Endothelial cell of umbilical vein (primary cell): ENCODE measurements around the gene ZBTB7A. TPM values are rescaled to one million over a fixed set of nuclear protein-coding genes. Genes with fewer than 3 reads are reported as not detected.

Experiments
- BruUV-seq: library from RNA; stranded (reverse); fragments of 400-500 nt; replicated peaks from 2 replicates; lab custom pipeline; 2021; lab: Mats Ljungman, UMichigan
- CTCF ChIA-PET: fragments of 300-600, 350-600 bp; sonication (Branson Sonifier 250); formaldehyde crosslinking; loops from one replicate; lab custom pipeline; 2021; ENCODE audit warnings: antibody characterized with exemption, inconsistent platforms; lab: Charles Lee
- POLR2A ChIA-PET: fragments of 300-600, 350-600 bp; sonication (Branson Sonifier 250); formaldehyde crosslinking; loops from one replicate; lab custom pipeline; 2021; ENCODE audit warnings: antibody characterized with exemption, inconsistent platforms; lab: Charles Lee
- DNase-seq: peaks from one replicate; pipeline ENCODE4 v3.0.0-alpha.2; 2011; ENCODE audit warnings: low read depth, low spot score
- FAIRE-seq: peaks from 2 replicates; lab custom pipeline; 2011; peaks lifted over from hg19 to GRCh38; lab: Jason Lieb, UNC
- H2AFZ ChIP-seq: 2 replicates; pipeline ENCODE4 v1.6.0; 2012; ENCODE audit warnings: low read depth, low read length, control low read depth, inconsistent platforms
- H3K27ac ChIP-seq: 2 replicates; pipeline ENCODE4 v1.5.1; 2011; ENCODE audit warnings: low read depth, mild to moderate bottlenecking, control low read depth, low read length, moderate library complexity; ENCODE audit not compliant: insufficient read depth
- H3K27me3 ChIP-seq, 2 experiments: 2 replicates each; pipeline versions ENCODE4 v1.6.0 to v1.6.1; 2011; ENCODE audit warnings: low read length in 2 of 2, mixed read lengths in 1 of 2; ENCODE audit not compliant: control insufficient read depth in 2 of 2, insufficient read depth in 2 of 2
- H3K36me3 ChIP-seq, 2 experiments: 2 replicates in 1 of 2; 3 replicates in 1 of 2; pipeline ENCODE4 v1.5.1; 2011; ENCODE audit warnings: low read length in 2 of 2, mild to moderate bottlenecking in 1 of 2, moderate library complexity in 1 of 2; ENCODE audit not compliant: control insufficient read depth in 2 of 2, insufficient read depth in 2 of 2; ENCODE audit errors: extremely low read depth in 1 of 2
- H3K4me1 ChIP-seq: 3 replicates; pipeline ENCODE4 v1.5.1; 2011; ENCODE audit warnings: mild to moderate bottlenecking, low read length; ENCODE audit not compliant: control insufficient read depth, insufficient read depth; ENCODE audit errors: extremely low read depth
- H3K4me2 ChIP-seq: 2 replicates; pipeline ENCODE4 v1.6.1; 2011; ENCODE audit warnings: low read length, control low read depth, mixed read lengths; ENCODE audit not compliant: insufficient read depth
- H3K4me3 ChIP-seq, 3 experiments: fragments of 200-600 bp in 1 of 3; sonication (generic), shearing (Covaris generic) in 1 of 3; replicated peaks in 1 of 3; 2 replicates each; pipeline ENCODE4 v1.5.1; 2011 to 2016; ENCODE audit warnings: control low read depth in 3 of 3, low read length in 3 of 3, mild to moderate bottlenecking in 2 of 3, inconsistent platforms in 1 of 3, low read depth in 1 of 3, moderate library complexity in 1 of 3; ENCODE audit not compliant: insufficient read depth in 1 of 3
- H3K79me2 ChIP-seq: 2 replicates; pipeline ENCODE4 v1.6.0; 2012; ENCODE audit warnings: low read length, inconsistent platforms; ENCODE audit not compliant: control insufficient read depth, insufficient read depth
- H3K9ac ChIP-seq: replicated peaks from 2 replicates; pipeline ENCODE3; 2011; ENCODE audit warnings: low read length, control low read depth; ENCODE audit not compliant: insufficient read depth; ENCODE audit errors: extremely low read depth
- H3K9me1 ChIP-seq: replicated peaks from 3 replicates; pipeline ENCODE4 v1.6.0; 2011; ENCODE audit warnings: mild to moderate bottlenecking, low read length; ENCODE audit not compliant: control insufficient read depth, insufficient read depth; ENCODE audit errors: extremely low read depth
- H3K9me3 ChIP-seq: replicated peaks from 2 replicates; pipeline ENCODE4 v1.5.1; 2012; ENCODE audit warnings: low read length, inconsistent platforms; ENCODE audit not compliant: control insufficient read depth, insufficient read depth
- H4K20me1 ChIP-seq: replicated peaks from 2 replicates; pipeline ENCODE3; 2011; ENCODE audit warnings: mild to moderate bottlenecking, low read length; ENCODE audit not compliant: control insufficient read depth, insufficient read depth; ENCODE audit errors: extremely low read depth
- EZH2 ChIP-seq: IDR thresholded peaks from 2 replicates; pipeline ENCODE4 v1.6.1; 2012; ENCODE audit warnings: borderline replicate concordance, low read depth, mild to moderate bottlenecking, moderate library complexity, low read length, inconsistent platforms; ENCODE audit not compliant: severe bottlenecking
- FOS ChIP-seq: IDR thresholded peaks from 2 replicates; pipeline ENCODE4 v1.6.1; 2011; ENCODE audit warnings: mild to moderate bottlenecking, low read length, moderate library complexity, borderline replicate concordance; ENCODE audit not compliant: insufficient read depth
- GATA2 ChIP-seq: IDR thresholded peaks from 2 replicates; pipeline ENCODE4 v1.7.0; 2011; ENCODE audit warnings: low read depth, mild to moderate bottlenecking, moderate library complexity, mixed read lengths, low read length; ENCODE audit not compliant: insufficient read length, insufficient read depth
- JUN ChIP-seq: IDR thresholded peaks from 2 replicates; pipeline ENCODE4 v1.6.1; 2011; ENCODE audit warnings: borderline replicate concordance, low read depth; ENCODE audit not compliant: insufficient read length, insufficient read depth
- MAX ChIP-seq: IDR thresholded peaks from 2 replicates; pipeline ENCODE4 v1.6.1; 2011; ENCODE audit not compliant: insufficient read depth, insufficient read length
- MYC ChIP-seq: IDR thresholded peaks from one replicate; pipeline ENCODE4 v1.6.1; 2011; ENCODE audit warnings: mild to moderate bottlenecking, low read depth, low read length
- POLR2A ChIP-seq: IDR thresholded peaks from 2 replicates; pipeline ENCODE4 v1.6.1; 2012; ENCODE audit warnings: low read depth, mild to moderate bottlenecking, control low read depth, low read length
- POLR2AphosphoS5 ChIP-seq: IDR thresholded peaks from 2 replicates; pipeline ENCODE4 v1.6.1; 2012; ENCODE audit warnings: low read depth, mild to moderate bottlenecking, control low read depth, low read length, moderate library complexity; ENCODE audit not compliant: insufficient read depth
- dilution Hi-C: fragments of 300-500 bp; cut with MboI; formaldehyde crosslinking; loops from one replicate; pipeline ENCODE4 v1.15.0; 2019; ENCODE audit warnings: low sequenced_read_pairs; ENCODE audit not compliant: extremely low pct_ligation_motif_present
- intact Hi-C: fragments of 100-400 bp; cut with micrococcal nuclease; formaldehyde crosslinking; loops from one replicate; pipeline ENCODE4 v1.10.0; 2022
- polyA plus RNA-seq, 4 experiments: library from polyadenylated mRNA; depleted of rRNA in 3 of 4; stranded (reverse) in 3 of 4; unstranded in 1 of 4; fragments of >200 nt; gene quantifications; 2 replicates each; pipeline versions ENCODE4 v1.2.1 to v1.2.3, GENCODE V29; 2011 to 2012; ENCODE audit warnings: missing spikeins in 1 of 4
- total RNA-seq: library from RNA; stranded (reverse); gene quantifications from 2 replicates; pipeline ENCODE4 v1.2.3, GENCODE V29; 2021
- TF ChIP-seq, protein P1 (sequence below), 2 donors: IDR thresholded peaks; 1 replicate in 1 of 2; 2 replicates in 1 of 2; pipeline ENCODE4 v1.5.1; 2011; ENCODE audit warnings: low read length in 2 of 2, mild to moderate bottlenecking in 2 of 2, moderate library complexity in 2 of 2, control low read depth in 1 of 2, inconsistent platforms in 1 of 2, low read depth in 1 of 2; ENCODE audit not compliant: insufficient read depth in 1 of 2; ENCODE audit errors: extremely low read depth in 1 of 2

The ZBTB7A gene
- total and polyA plus RNA-seq, 2 donors (not counting 3 experiments of a cell fraction or from before 2014, with no cell fraction given), result 8.2 to 29.0 TPM

DNA sequence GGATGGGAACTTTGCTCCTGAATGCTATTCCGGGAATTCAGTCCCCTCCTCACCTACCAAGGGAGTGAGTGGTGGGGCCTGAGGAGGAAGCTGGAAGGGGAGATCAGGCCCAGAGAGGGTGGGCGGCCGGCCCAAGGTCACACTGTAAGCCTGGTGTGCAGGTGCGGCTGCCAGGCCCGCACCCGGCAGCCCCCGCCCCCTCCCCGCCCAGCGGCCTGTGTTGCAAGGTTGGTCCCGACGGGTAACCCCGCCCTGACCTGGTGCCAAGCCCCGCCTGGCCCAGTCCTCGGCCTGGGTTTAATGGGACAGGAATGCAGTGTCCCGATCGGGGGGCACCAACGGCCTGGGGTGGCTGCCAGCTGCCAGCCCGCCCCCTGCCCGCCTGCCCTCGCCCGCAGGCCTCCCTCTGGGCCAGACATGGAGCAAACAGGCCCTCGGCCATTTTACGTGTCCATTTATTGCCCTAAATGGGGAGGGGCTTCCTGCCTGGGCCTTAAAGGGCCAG, 5.5 kb downstream of the ZBTB7A start:
- Histone ChIP-seq H4K20me1 (no peaks in the 10 kb centered on the region), H3K27me3 (no peaks in the 10 kb centered on the region), H2AFZ (no peak overlapping the region), H3K36me3 (peaks cover 0 to 5% of the 10 kb centered on the region in 2 experiments), H3K4me3 (peak overlapping the region in 1 of 3 experiments; percentile 15), H3K79me2 (peaks cover 88% of the 10 kb centered on the region), H3K4me1 (peaks cover 25% of the 10 kb centered on the region), H3K27ac (peak overlapping the region; percentile 23), H3K9ac (peak overlapping the region; percentile 22), H3K9me3 (no peaks in the 10 kb centered on the region), H3K4me2 (peak overlapping the region; percentile 19), H3K9me1 (no peaks in the 10 kb centered on the region)
- dilution Hi-C loops, result no loop called here
- DNase-seq (no peak), FAIRE-seq (peak; percentile 8)
- POLR2A ChIA-PET, result no interaction called here
- TF ChIP-seq POLR2AphosphoS5 (no peak), FOS (no peak), EZH2 (no peak), POLR2A (no peak)
- CTCF ChIA-PET, result no interaction called here
- intact Hi-C loops, result loop anchor here (5.0 kb wide), 1 partner anchor 54 kb away; the partner anchor contains the start of gene PIAS4
- BruUV-seq, result no TSS peak

DNA sequence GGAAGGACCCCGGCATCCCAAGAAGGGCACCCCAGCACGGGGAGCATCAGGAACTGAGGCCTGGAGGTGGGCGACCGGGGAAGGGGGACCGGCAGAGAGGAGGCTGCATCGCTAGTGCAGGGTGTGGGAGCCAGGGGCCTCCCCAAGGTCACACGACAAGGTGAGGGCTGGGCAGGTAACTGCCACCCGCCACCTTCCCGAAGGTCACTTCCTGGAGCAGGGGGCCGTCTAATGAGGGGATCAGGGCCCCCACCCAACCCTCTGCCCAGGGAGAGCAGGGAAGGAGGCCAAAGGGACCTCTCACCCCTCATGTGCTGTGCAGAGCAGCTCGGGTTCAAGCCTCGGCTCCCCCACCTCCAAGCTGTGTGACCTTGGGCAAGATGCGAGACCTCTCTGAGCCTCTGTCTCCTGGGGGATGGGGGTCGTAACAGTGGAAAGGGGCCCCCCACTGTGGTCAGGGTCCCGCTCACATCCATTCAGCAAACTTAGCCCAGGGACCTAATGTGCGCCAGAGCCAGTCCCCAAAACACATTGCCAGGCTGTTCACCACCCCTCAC, 6.0 kb downstream of the ZBTB7A start:
- Histone ChIP-seq H3K4me1 (peaks cover 25% of the 10 kb centered on the region), H3K9me1 (no peaks in the 10 kb centered on the region), H3K27me3 (no peaks in the 10 kb centered on the region), H3K4me2 (no peak overlapping the region), H3K27ac (no peak overlapping the region), H3K36me3 (peaks cover 0 to 5% of the 10 kb centered on the region in 2 experiments), H3K9ac (no peak overlapping the region), H3K79me2 (peaks cover 92% of the 10 kb centered on the region), H3K4me3 (no peak overlapping the region), H3K9me3 (no peaks in the 10 kb centered on the region), H2AFZ (no peak overlapping the region), H4K20me1 (no peaks in the 10 kb centered on the region)
- FAIRE-seq (no peak), DNase-seq (no peak)
- BruUV-seq, result no TSS peak
- ChIA-PET CTCF (no interaction called here), POLR2A (no interaction called here)
- dilution Hi-C loops (no loop called here), intact Hi-C loops (loop anchor here (5.0 kb wide), 1 partner anchor 53 kb away; the partner anchor contains the start of gene PIAS4)
- TF ChIP-seq JUN (no peak), GATA2 (no peak), POLR2A (no peak), EZH2 (no peak), MAX (no peak), POLR2AphosphoS5 (no peak), MYC (no peak), FOS (no peak)
- TF ChIP-seq, protein P1, sequence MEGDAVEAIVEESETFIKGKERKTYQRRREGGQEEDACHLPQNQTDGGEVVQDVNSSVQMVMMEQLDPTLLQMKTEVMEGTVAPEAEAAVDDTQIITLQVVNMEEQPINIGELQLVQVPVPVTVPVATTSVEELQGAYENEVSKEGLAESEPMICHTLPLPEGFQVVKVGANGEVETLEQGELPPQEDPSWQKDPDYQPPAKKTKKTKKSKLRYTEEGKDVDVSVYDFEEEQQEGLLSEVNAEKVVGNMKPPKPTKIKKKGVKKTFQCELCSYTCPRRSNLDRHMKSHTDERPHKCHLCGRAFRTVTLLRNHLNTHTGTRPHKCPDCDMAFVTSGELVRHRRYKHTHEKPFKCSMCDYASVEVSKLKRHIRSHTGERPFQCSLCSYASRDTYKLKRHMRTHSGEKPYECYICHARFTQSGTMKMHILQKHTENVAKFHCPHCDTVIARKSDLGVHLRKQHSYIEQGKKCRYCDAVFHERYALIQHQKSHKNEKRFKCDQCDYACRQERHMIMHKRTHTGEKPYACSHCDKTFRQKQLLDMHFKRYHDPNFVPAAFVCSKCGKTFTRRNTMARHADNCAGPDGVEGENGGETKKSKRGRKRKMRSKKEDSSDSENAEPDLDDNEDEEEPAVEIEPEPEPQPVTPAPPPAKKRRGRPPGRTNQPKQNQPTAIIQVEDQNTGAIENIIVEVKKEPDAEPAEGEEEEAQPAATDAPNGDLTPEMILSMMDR (IDR thresholded peaks at IDR 0.05; ENCODE audit: extremely low read depth in 1 of 2, insufficient read depth in 1 of 2, low read depth in 1 of 2, low read length in 2 of 2), result no peak
